Measurements from ENCODE around the gene TPRKB.
A peak's percentile ranks its signal among the peaks of the same experiment; 100 is the strongest.
"Not testable (repeated sequence)": the region's sequence is repeated elsewhere in the genome, so short reads cannot be mapped to it uniquely, and the experiment has no call there.

The TPRKB gene

GRCh38 chr2:73736378-73736777 is 767 bp downstream of the TPRKB start:
- no peak for DNase-seq

GRCh38 chr2:73730810-73731209 is 6.3 kb downstream of the TPRKB start:
- DNase-seq, result no peak

- DNase-seq, result no peak
These were observed 8.4 kb downstream of the TPRKB start for GRCh38 chr2:73728711-73729110.

GRCh38 chr2:73728043-73728442 is 9.1 kb downstream of the TPRKB start:
- no peak for DNase-seq

- not testable (repeated sequence) for DNase-seq
These were observed 10.5 kb downstream of the TPRKB start for GRCh38 chr2:73726657-73727056.

GRCh38 chr2:73718851-73719621 is 18.1 kb downstream of the TPRKB start:
- no peak for DNase-seq

GRCh38 chr2:73718421-73718820 is 18.7 kb downstream of the TPRKB start:
- DNase-seq, result no peak

GRCh38 chr2:73717695-73718094 is 19.4 kb downstream of the TPRKB start:
- not testable (repeated sequence) for DNase-seq

- DNase-seq, result no peak
These were observed 19.9 kb downstream of the TPRKB start for GRCh38 chr2:73717251-73717606.

GRCh38 chr2:73716543-73717250 is 20.4 kb downstream of the TPRKB start:
- no peak for DNase-seq

- no peak for DNase-seq
These were observed 23.1 kb downstream of the TPRKB start for GRCh38 chr2:73714091-73714490.

- no peak for DNase-seq
These were observed 28.6 kb downstream of the TPRKB start for GRCh38 chr2:73708527-73708926.

GRCh38 chr2:73707636-73708035 is 29.5 kb downstream of the TPRKB start:
- no peak for DNase-seq

- no peak for DNase-seq
These were observed 30.1 kb downstream of the TPRKB start for GRCh38 chr2:73707058-73707457.

GRCh38 chr2:73705091-73705490 is 32.1 kb downstream of the TPRKB start:
- DNase-seq, result no peak

- no peak for DNase-seq
These were observed 32.9 kb downstream of the TPRKB start for GRCh38 chr2:73704285-73704684.

- no peak for DNase-seq
These were observed 33.5 kb downstream of the TPRKB start for GRCh38 chr2:73703675-73704074.

- DNase-seq, result not testable (repeated sequence)
These were observed 34.2 kb downstream of the TPRKB start for GRCh38 chr2:73702852-73703493.

- DNase-seq, result no peak
These were observed 35.0 kb downstream of the TPRKB start for GRCh38 chr2:73701968-73702665.

GRCh38 chr2:73701448-73701765 is 35.7 kb downstream of the TPRKB start:
- DNase-seq, result not testable (repeated sequence)

- DNase-seq, result no peak
These were observed 36.3 kb downstream of the TPRKB start for GRCh38 chr2:73700661-73701447.

- peak; percentile 9 for DNase-seq
These were observed 37.0 kb downstream of the TPRKB start for GRCh38 chr2:73700131-73700611.

GRCh38 chr2:73699437-73699836 is 37.7 kb downstream of the TPRKB start:
- DNase-seq, result no peak
